Breast epithelium (tissue), 4 donors: ENCODE measurements around the gene PGPEP1. TPM values are rescaled to one million over a fixed set of nuclear protein-coding genes. Genes with fewer than 3 reads are reported as not detected.
A peak's percentile ranks its signal among the peaks of the same experiment; 100 is the strongest.

ENCODE experiments used
- DNase-seq, 2 donors: peaks; one replicate each; pipeline ENCODE4 v3.0.0-alpha.2; 2019; ENCODE audit warnings: low spot score in 2 of 2
- H3K27ac ChIP-seq, 2 donors: fragments of 200-600 bp; sonication (generic) in 1 of 2; one replicate each; pipeline ENCODE4 v1.5.1; 2016 to 2019; ENCODE audit warnings: mild to moderate bottlenecking in 1 of 2
- H3K27me3 ChIP-seq, 2 donors: fragments of 200-600 bp; sonication (generic) in 1 of 2; one replicate each; pipeline versions ENCODE4 v1.5.1 to v1.6.0; 2017 to 2019; ENCODE audit warnings: control low read depth in 1 of 2, mild to moderate bottlenecking in 1 of 2
- H3K36me3 ChIP-seq: fragments of 200-600 bp; one replicate; pipeline ENCODE4 v1.5.1; 2019
- H3K4me1 ChIP-seq, 2 donors: fragments of 200-600 bp; sonication (generic); one replicate each; pipeline ENCODE4 v1.5.1; 2016 to 2019; ENCODE audit warnings: control low read depth in 1 of 2
- H3K4me3 ChIP-seq, 3 donors: fragments of 200-600 bp; sonication (generic); 1 replicate in 2 of 3; 2 replicates in 1 of 3; pipeline ENCODE4 v1.5.1; 2016 to 2019; ENCODE audit warnings: mild to moderate bottlenecking in 3 of 3, moderate library complexity in 2 of 3
- H3K9me3 ChIP-seq, 2 donors: fragments of 200-600 bp; sonication (generic) in 1 of 2; one replicate each; pipeline ENCODE4 v1.5.1; 2016 to 2019; ENCODE audit warnings: control low read depth in 1 of 2
- POLR2A ChIP-seq: fragments of 450-650 bp; IDR thresholded peaks from one replicate; pipeline ENCODE4 v1.6.1; 2016; ENCODE audit warnings: antibody characterized with exemption, mild to moderate bottlenecking, moderate library complexity
- POLR2AphosphoS5 ChIP-seq, 3 donors: sonication (generic); formaldehyde crosslinking; IDR thresholded peaks; one replicate each; pipeline ENCODE4 v1.6.1; 2017; ENCODE audit warnings: antibody characterized with exemption in 3 of 3
- intact Hi-C: fragments of 100-400 bp; cut with DNase I; formaldehyde crosslinking; loops from one replicate; pipeline ENCODE4 v1.15.1; 2023; ENCODE audit warnings: low total_unique reads
- total RNA-seq, 3 donors: library from RNA; depleted of rRNA; stranded (reverse); fragments of >200 nt; gene quantifications; one replicate each; pipeline ENCODE4 v1.1.0, GENCODE V29; 2016
- TF ChIP-seq, protein P1 (sequence below), 3 donors: fragments of 450-650 bp; IDR thresholded peaks; one replicate each; pipeline ENCODE4 v1.5.1; 2016 to 2017; ENCODE audit warnings: antibody characterized with exemption in 3 of 3, mild to moderate bottlenecking in 3 of 3, moderate library complexity in 3 of 3

PGPEP1 gene
- total RNA-seq, 3 donors from 2014 or later = 22.5 to 29.2 (median 25.9) TPM

DNA sequence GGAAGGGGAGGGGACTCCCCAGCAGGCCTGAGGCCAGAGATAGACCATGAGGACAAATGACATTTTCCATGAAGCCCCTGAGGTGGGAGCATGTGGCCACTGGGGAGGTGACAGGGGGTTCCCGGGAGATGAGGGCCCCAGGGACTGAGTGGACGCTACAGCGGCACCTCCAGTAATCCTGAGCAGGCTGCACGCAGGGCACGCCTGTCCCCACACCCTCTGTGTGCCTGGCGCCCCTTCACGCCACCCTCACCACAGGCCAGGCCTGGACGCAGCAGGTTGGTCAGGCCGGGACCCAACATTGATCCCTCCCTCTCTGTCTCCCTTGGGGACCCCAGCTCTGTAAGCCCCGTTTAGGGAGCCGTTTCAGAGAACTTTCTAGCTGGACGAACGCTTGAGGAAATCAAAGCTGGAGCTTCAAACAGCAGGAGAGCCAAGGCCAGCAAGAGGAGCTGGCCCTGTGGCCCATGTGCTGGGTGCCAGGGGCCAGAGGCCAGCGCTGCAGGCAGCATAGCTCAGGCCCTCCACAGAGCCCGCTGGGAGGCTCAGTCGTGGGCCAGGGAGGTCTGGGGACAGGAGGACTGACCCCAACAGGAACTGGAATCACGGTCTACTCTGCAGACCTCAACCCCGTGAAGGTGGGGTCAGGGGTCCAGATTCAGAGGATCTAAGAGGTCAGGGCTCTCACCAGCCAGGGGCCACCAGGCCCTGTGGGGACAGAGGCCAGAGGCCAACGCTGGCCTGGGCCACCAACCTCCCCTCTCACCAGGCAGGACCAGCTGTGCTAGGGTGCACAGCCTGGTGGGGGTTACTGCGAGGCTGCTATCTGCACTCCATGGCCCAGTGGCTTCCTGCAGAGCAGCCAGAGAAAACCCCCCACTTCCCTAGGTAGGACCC, 32.1 kb upstream of the PGPEP1 start:
- Histone ChIP-seq H3K36me3 (no peaks in the 10 kb centered on the region), H3K27ac (peak overlapping the region in 1 of 2 donors; percentile 48), H3K4me3 (no peak overlapping the region), H3K4me1 (peaks cover 4 to 6% of the 10 kb centered on the region in 2 donors), H3K27me3 (no peaks in the 10 kb centered on the region), H3K9me3 (no peaks in the 10 kb centered on the region)
- TF ChIP-seq POLR2AphosphoS5 (IDR thresholded peaks at IDR 0.05) (no peak), POLR2A (no peak)
- TF ChIP-seq, protein P1, sequence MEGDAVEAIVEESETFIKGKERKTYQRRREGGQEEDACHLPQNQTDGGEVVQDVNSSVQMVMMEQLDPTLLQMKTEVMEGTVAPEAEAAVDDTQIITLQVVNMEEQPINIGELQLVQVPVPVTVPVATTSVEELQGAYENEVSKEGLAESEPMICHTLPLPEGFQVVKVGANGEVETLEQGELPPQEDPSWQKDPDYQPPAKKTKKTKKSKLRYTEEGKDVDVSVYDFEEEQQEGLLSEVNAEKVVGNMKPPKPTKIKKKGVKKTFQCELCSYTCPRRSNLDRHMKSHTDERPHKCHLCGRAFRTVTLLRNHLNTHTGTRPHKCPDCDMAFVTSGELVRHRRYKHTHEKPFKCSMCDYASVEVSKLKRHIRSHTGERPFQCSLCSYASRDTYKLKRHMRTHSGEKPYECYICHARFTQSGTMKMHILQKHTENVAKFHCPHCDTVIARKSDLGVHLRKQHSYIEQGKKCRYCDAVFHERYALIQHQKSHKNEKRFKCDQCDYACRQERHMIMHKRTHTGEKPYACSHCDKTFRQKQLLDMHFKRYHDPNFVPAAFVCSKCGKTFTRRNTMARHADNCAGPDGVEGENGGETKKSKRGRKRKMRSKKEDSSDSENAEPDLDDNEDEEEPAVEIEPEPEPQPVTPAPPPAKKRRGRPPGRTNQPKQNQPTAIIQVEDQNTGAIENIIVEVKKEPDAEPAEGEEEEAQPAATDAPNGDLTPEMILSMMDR (IDR thresholded peaks at IDR 0.05) = no peak
- intact Hi-C loops = no loop called here
- no peak for DNase-seq

DNA sequence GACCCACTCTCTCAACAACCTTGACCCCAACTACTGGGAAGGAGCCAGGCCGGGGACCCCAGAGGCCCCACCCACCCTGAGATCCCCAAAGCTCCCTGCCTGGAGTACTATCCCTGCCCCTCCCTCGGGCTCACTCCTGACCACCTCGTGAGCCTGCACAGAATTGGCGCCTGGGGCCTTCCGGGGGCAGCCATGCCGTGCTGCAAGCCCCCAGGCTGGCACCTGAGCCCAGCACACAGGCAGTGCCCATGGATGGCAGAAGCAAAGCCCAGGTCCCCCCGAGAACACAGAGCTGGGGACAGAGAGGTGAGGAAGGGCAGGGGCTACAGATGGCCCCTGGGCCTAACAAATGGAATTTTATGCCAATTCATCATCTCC, 31.5 kb upstream of the PGPEP1 start:
- no peak overlapping the region for H3K4me3 ChIP-seq
- no peak for DNase-seq
- no peaks in the 10 kb centered on the region for H3K27me3 ChIP-seq
- TF ChIP-seq, protein P1 (IDR thresholded peaks at IDR 0.05) = no peak
- no peak for TF ChIP-seq POLR2AphosphoS5 (IDR thresholded peaks at IDR 0.05)
- TF ChIP-seq POLR2A = no peak
- intact Hi-C loops = no loop called here
- H3K27ac ChIP-seq = peak overlapping the region in 1 of 2 donors; percentile 7
- no peaks in the 10 kb centered on the region for H3K9me3 ChIP-seq
- no peaks in the 10 kb centered on the region for H3K36me3 ChIP-seq
- H3K4me1 ChIP-seq = peaks cover 4 to 6% of the 10 kb centered on the region in 2 donors

DNA sequence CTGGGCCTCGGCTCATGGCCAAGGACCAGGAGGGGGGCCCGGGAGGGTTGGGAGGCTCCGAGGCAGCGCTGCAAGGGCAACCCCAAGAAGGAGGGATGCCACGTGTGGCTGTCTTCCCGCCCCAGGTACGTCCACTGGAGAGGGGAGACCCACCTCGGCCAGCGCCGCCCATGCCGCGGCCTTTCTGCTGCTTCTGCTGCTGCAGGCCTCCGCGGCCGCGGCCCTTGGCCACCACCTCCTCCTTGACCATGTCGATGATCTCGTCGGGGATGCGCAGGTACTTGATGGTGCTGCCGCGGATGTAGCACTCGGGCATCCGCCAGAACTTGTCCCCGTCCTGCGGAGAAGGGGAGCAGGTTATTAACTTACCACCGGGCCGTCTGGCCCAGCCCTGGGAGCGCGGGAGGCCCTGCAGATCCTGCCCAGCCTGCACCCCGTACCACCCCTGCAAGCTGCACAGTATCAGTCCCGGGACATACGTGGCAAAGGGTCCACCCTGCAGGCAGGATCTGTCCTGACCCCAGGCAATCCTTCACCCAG, 30.8 kb upstream of the PGPEP1 start:
- intact Hi-C loops = loop anchor here (10.0 kb wide), 1 partner anchor 1315 kb away; the partner anchor contains the start of gene LPAR2
- TF ChIP-seq POLR2A (no peak), POLR2AphosphoS5 (IDR thresholded peaks at IDR 0.05) (no peak)
- TF ChIP-seq, protein P1 (IDR thresholded peaks at IDR 0.05) = no peak
- no peaks in the 10 kb centered on the region for H3K27me3 ChIP-seq
- no peaks in the 10 kb centered on the region for H3K36me3 ChIP-seq
- no peaks in the 10 kb centered on the region for H3K9me3 ChIP-seq
- peaks cover 4 to 6% of the 10 kb centered on the region in 2 donors for H3K4me1 ChIP-seq
- no peak overlapping the region for H3K27ac ChIP-seq
- no peak for DNase-seq
- no peak overlapping the region for H3K4me3 ChIP-seq

DNA sequence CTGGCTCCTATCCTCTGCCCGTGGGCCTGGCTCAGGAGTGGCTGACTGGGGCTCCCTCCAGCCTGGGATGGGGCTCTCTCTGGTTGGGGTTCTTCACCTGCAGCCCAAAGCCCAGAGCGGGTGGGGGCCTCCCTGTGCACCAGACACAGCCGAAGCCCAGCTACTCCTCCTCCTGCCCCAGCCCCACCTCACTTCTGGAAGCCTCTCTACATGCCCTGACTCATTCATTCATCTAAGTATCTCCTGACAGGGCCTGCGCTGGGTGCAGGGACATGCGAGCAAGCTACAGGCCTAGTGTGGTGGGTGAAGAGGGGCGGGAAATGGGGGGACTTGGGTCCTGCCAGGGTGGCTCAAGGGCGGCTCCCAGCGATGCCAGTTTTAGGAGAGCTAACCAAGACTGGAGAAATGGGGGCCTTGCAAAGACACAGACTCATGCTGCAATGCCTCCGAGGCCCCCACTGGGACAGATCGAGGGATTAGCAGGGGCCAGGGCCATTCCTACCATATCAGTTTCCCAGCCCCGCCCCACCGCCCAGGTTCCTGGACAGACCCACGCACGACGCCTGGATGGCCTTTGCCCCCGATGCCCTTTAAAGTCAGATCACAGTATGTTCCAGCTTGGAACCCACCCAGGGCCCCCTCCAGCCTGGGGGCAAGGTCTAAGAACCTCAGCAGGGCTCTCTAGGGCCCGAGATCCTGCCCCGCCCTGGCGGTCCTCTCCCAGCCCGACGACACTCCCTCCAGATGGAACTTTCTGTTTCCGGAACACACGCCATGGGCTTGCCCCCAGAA, 30.1 kb upstream of the PGPEP1 start:
- no peak overlapping the region for H3K4me3 ChIP-seq
- no peak for DNase-seq
- no peaks in the 10 kb centered on the region for H3K9me3 ChIP-seq
- intact Hi-C loops = loop anchor here (10.0 kb wide), 1 partner anchor 1314 kb away; the partner anchor contains the start of gene LPAR2
- H3K27ac ChIP-seq = no peak overlapping the region
- H3K36me3 ChIP-seq = no peaks in the 10 kb centered on the region
- no peak for TF ChIP-seq POLR2A
- TF ChIP-seq, protein P1 (IDR thresholded peaks at IDR 0.05) = no peak
- no peak for TF ChIP-seq POLR2AphosphoS5 (IDR thresholded peaks at IDR 0.05)
- no peaks in the 10 kb centered on the region for H3K27me3 ChIP-seq
- H3K4me1 ChIP-seq = peaks cover under 1 to 2% of the 10 kb centered on the region in 2 donors
